H1 (cell line): ENCODE results near the gene STPG1. TPM values are rescaled to one million over a fixed set of nuclear protein-coding genes. Genes with fewer than 3 reads are reported as not detected.

Source experiments
- CBX5 ChIP-seq: fragments of 300-800, 300-1000 bp; sonication (generic); IDR thresholded peaks from 2 replicates; pipeline ENCODE4 v1.7.1; 2016; ENCODE audit warnings: antibody characterized with exemption, low read length, low read depth
- CTBP2 ChIP-seq: IDR thresholded peaks from 2 replicates; pipeline ENCODE4 v1.7.0; 2011; ENCODE audit warnings: borderline replicate concordance, mild to moderate bottlenecking, moderate library complexity, mixed read lengths, low read length; ENCODE audit not compliant: insufficient read depth, insufficient read length
- FOSL1 ChIP-seq: IDR thresholded peaks from 2 replicates; pipeline ENCODE4 v1.6.1; 2011; ENCODE audit warnings: mild to moderate bottlenecking, low read depth, low read length, moderate library complexity; ENCODE audit not compliant: insufficient read depth
- HDAC6 ChIP-seq: IDR thresholded peaks from one replicate; pipeline ENCODE4 v1.7.1; 2012; ENCODE audit warnings: low read depth, mild to moderate bottlenecking, inconsistent platforms, low read length, moderate library complexity
- KDM4A ChIP-seq: IDR thresholded peaks from one replicate; pipeline ENCODE4 v1.7.1; 2012; ENCODE audit warnings: low read depth, mild to moderate bottlenecking, moderate library complexity, low read length, inconsistent platforms; ENCODE audit not compliant: severe bottlenecking
- POU5F1 ChIP-seq: IDR thresholded peaks from 2 replicates; pipeline ENCODE4 v1.6.1; 2011; ENCODE audit warnings: low read depth, mild to moderate bottlenecking, low read length, moderate library complexity
- RFX5 ChIP-seq: IDR thresholded peaks from 2 replicates; pipeline ENCODE4 v1.6.1; 2011; ENCODE audit warnings: low read depth, low read length, improper control_type of control experiment, borderline replicate concordance
- RXRA ChIP-seq: IDR thresholded peaks from 2 replicates; pipeline ENCODE4 v1.6.1; 2011; ENCODE audit warnings: low read depth, mild to moderate bottlenecking, low read length, moderate library complexity; ENCODE audit not compliant: insufficient read depth
- polyA plus RNA-seq, 7 experiments: library from polyadenylated mRNA; depleted of rRNA in 3 of 7; stranded (reverse) in 5 of 7; unstranded in 2 of 7; fragments of >200 nt in 5 of 7; fragments of 200-250 nt in 2 of 7; gene quantifications; 1 replicate in 5 of 7; 2 replicates in 1 of 7; 4 replicates in 1 of 7; pipeline versions ENCODE4 v1.2.1 to v1.2.3, GENCODE V29; 2011 to 2013; ENCODE audit warnings: missing spikeins in 2 of 7, mixed read lengths in 2 of 7
- total RNA-seq: library from RNA; stranded (reverse); fragmentation: NEBNext Ultra II Directional; extraction: Animal tissue kit (Norgen Biotek cat#: 25700); gene quantifications from 2 replicates; pipeline ENCODE4 v1.2.1, GENCODE V29; 2021

STPG1 gene
- total and polyA plus RNA-seq, 2 of the 8 experiments (the other 6 are each of a cell fraction or from before 2014, with no cell fraction given): 10.3 to 11.2 TPM

DNA sequence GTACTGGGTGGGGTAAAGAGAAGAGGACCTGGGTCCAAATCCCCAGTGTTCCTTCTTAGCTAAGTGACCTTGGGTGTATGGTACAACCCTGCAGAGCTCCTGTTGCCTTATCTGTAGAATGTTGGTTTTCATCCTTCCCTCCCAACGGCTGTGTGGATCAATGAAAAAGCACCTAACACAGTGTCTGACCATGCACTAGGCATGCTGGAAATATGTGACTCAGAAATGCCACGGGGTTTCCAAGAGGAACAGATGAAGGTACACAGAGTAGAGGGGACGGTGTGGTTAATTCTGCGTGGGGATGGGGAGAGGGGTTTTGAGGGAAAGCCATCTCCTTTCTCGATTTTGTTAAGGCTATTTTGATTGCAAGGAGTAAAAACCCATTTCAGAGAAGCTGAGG, 10.6 kb upstream of the STPG1 start (continued):
- TF ChIP-seq FOSL1 (no peak), HDAC6 (no peak), RFX5 (no peak), CTBP2 (no peak), CBX5 (no peak), KDM4A (no peak), RXRA (no peak), POU5F1 (no peak)
